A549 (cell line): ENCODE data around the gene COL6A6. TPM values are rescaled to one million over a fixed set of nuclear protein-coding genes. Genes with fewer than 3 reads are reported as not detected.

Experiments
- ATAC-seq, 2 experiments: fragments of 200-7000 bp in 1 of 2; fragments of >200 bp in 1 of 2; cut with Nextera tagmentation in 1 of 2; cut with Tn5 transposase in 1 of 2; 3 replicates each; pipeline versions ENCODE4 v1.8.0 to v1.9.1; 2018 to 2020; ENCODE audit warnings: mild to moderate bottlenecking in 1 of 2, moderate library complexity in 1 of 2
- CTCF ChIA-PET: fragments of 300-600 bp; sonication (Branson Sonifier 250); formaldehyde crosslinking; extraction: SDS; loops from one replicate; lab custom pipeline; 2021; ENCODE audit warnings: antibody characterized with exemption, inconsistent platforms; lab: Yijun Ruan, JAX
- POLR2A ChIA-PET: fragments of 350-600 bp; formaldehyde crosslinking; extraction: SDS; loops from one replicate; lab custom pipeline; 2021; ENCODE audit warnings: antibody characterized with exemption, inconsistent platforms; lab: Yijun Ruan, JAX
- DNase-seq, 2 experiments: peaks; one replicate each; pipeline versions ENCODE4 v3.0.0 to v3.0.0-alpha.2; 2011 to 2016; ENCODE audit warnings: low read depth in 1 of 2, low spot score in 1 of 2
- FAIRE-seq: peaks from 2 replicates; lab custom pipeline; 2011; peaks lifted over from hg19 to GRCh38; lab: Jason Lieb, UNC
- H3K27ac ChIP-seq, 2 experiments: fragments of >200 bp; sonication (Bioruptor Twin); formaldehyde crosslinking; 3 replicates each; pipeline ENCODE4 v1.5.1; 2016 to 2017
- H3K4me1 ChIP-seq: fragments of >200 bp; sonication (Bioruptor Twin); formaldehyde crosslinking; 3 replicates; pipeline ENCODE4 v1.6.1; 2016
- H3K4me2 ChIP-seq: fragments of >200 bp; sonication (Bioruptor Twin); formaldehyde crosslinking; 3 replicates; pipeline ENCODE4 v1.6.1; 2016
- H3K4me3 ChIP-seq: fragments of >200 bp; sonication (Bioruptor Twin); formaldehyde crosslinking; 3 replicates; pipeline ENCODE4 v1.5.1; 2016
- H3K9me3 ChIP-seq: fragments of >200 bp; sonication (Bioruptor Twin); formaldehyde crosslinking; 3 replicates; pipeline ENCODE4 v1.6.1; 2016
- CEBPB ChIP-seq, 2 experiments: fragments of >200 bp in 1 of 2; sonication (Bioruptor Twin) in 1 of 2; formaldehyde crosslinking in 1 of 2; IDR thresholded peaks; 2 replicates each; pipeline ENCODE4 v1.6.1; 2012 to 2016
- CHD4 ChIP-seq: fragments of 200-600 bp; sonication (generic); IDR thresholded peaks from 2 replicates; pipeline ENCODE4 v1.6.1; 2016; ENCODE audit warnings: antibody characterized with exemption, mild to moderate bottlenecking, borderline replicate concordance
- FOSL2 ChIP-seq, 2 experiments: fragments of 450-650 bp in 1 of 2; fragments of >200 bp in 1 of 2; sonication (Bioruptor Twin) in 1 of 2; formaldehyde crosslinking; IDR thresholded peaks; 2 replicates each; pipeline versions ENCODE4 v1.5.0 to v1.6.1; 2016 to 2020; ENCODE audit warnings: mild to moderate bottlenecking in 1 of 2, moderate library complexity in 1 of 2
- FOXS1 ChIP-seq: fragments of 250-450 bp; sonication (Bioruptor Pico); IDR thresholded peaks from 2 replicates; pipeline ENCODE4 v1.5.0; 2020; ENCODE audit warnings: mild to moderate bottlenecking, moderate library complexity
- HDAC2 ChIP-seq: fragments of 200-600 bp; sonication (generic); IDR thresholded peaks from 2 replicates; pipeline ENCODE4 v1.6.1; 2016
- HOXB5 ChIP-seq: fragments of 250-450 bp; sonication (Bioruptor Pico); IDR thresholded peaks from 2 replicates; pipeline ENCODE4 v1.5.0; 2020; ENCODE audit warnings: mild to moderate bottlenecking, moderate library complexity
- JUNB ChIP-seq: fragments of >200 bp; sonication (Bioruptor Twin); formaldehyde crosslinking; IDR thresholded peaks from 2 replicates; pipeline ENCODE4 v1.6.1; 2016
- NFE2L2 ChIP-seq: fragments of 150-350 bp; conservative IDR thresholded peaks from 2 replicates; pipeline ENCODE4 v1.6.1; 2014; ENCODE audit warnings: low read length
- NPAS2 ChIP-seq: fragments of 250-450 bp; sonication (Bioruptor Pico); IDR thresholded peaks from 2 replicates; pipeline ENCODE4 v1.8.0; 2022; ENCODE audit warnings: mild to moderate bottlenecking, moderate library complexity, borderline replicate concordance
- RFX5 ChIP-seq: fragments of 450-650 bp; IDR thresholded peaks from 2 replicates; pipeline ENCODE4 v1.7.1; 2014; ENCODE audit warnings: antibody characterized with exemption, mild to moderate bottlenecking, moderate library complexity
- RNF2 ChIP-seq: fragments of 200-600 bp; sonication (generic); IDR thresholded peaks from 2 replicates; pipeline ENCODE4 v1.6.1; 2016; ENCODE audit warnings: low read depth, mild to moderate bottlenecking, antibody characterized with exemption, moderate library complexity, borderline replicate concordance
- TFCP2L1 ChIP-seq: fragments of 250-450 bp; sonication (Bioruptor Pico); IDR thresholded peaks from 2 replicates; pipeline ENCODE4 v1.5.0; 2021; ENCODE audit warnings: mild to moderate bottlenecking
- ZC3H11A ChIP-seq: fragments of 450-650 bp; IDR thresholded peaks from 2 replicates; pipeline ENCODE4 v1.6.1; 2014; ENCODE audit warnings: antibody characterized with exemption, mild to moderate bottlenecking
- ZFP36 ChIP-seq: fragments of 450-650 bp; IDR thresholded peaks from 2 replicates; pipeline ENCODE4 v1.6.1; 2014; ENCODE audit warnings: borderline replicate concordance; ENCODE audit not compliant: partially characterized antibody
- WGBS: methylation state at CpG from one replicate; pipeline ENCODE4 v1.1.6; 2017; ENCODE audit errors: missing lambda C conversion rate; 5-methylcytosine and 5-hydroxymethylcytosine counted together
- polyA plus RNA-seq, 4 experiments: library from polyadenylated mRNA; depleted of rRNA in 3 of 4; stranded (reverse); fragments of >200 nt; fragmentation: RNase III in 1 of 4; extraction: RNeasy Plus Mini Kit Qiagen cat#74134 plus additional on column Dnase treatment in 1 of 4; gene quantifications; 2 replicates in 3 of 4; 3 replicates in 1 of 4; pipeline ENCODE4 v1.2.3, GENCODE V29; 2011 to 2017
- TF ChIP-seq, protein P1 (sequence below): IDR thresholded peaks from 2 replicates; pipeline ENCODE4 v1.6.1; 2012
- TF ChIP-seq, protein P2 (sequence below): fragments of 250-450 bp; sonication (Bioruptor Pico); IDR thresholded peaks from 2 replicates; pipeline ENCODE4 v1.5.0; 2021; ENCODE audit warnings: mild to moderate bottlenecking, moderate library complexity, borderline replicate concordance
- TF ChIP-seq, protein P3 (sequence below): fragments of 200-600 bp; sonication (generic); IDR thresholded peaks from 2 replicates; pipeline ENCODE4 v1.6.1; 2016; ENCODE audit warnings: antibody characterized with exemption, mild to moderate bottlenecking, moderate library complexity

Gene COL6A6
- polyA plus RNA-seq, 2 of the 4 experiments (the other 2 are of a cell fraction), result not detected

DNA sequence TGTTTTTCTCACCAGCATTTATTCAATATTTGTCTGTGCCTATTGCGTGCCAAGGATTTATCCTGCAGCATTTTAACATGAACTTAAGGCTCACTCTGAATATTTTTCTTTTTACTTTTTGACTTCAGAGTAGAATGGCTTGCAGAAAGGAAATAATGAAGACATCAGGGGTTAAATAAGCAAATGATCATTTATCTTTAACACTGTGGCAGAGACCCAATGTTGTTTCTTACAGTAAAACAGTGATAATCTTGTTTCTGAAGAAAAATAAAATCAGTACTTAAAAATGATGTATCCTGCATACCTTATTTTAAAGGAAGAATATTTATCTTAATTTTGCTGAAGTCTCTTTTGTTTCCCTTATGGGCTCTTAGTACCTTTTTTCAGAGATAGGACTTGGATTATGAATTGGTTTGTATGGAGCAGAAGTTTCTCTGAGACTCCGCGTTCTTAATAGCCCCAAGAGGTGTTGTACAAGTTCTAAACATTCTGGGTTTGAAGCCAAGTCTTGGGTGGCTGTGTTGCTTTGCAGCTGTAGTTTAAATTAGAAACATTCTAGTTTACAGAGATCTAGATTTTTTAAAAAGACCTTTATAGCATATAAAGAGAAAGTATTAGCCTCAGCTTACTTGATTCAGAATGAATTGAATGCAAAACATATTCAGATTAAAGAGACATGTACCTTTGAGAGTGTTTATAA is 40.5 kb downstream of the COL6A6 start (continued):
- TF ChIP-seq, protein P1, sequence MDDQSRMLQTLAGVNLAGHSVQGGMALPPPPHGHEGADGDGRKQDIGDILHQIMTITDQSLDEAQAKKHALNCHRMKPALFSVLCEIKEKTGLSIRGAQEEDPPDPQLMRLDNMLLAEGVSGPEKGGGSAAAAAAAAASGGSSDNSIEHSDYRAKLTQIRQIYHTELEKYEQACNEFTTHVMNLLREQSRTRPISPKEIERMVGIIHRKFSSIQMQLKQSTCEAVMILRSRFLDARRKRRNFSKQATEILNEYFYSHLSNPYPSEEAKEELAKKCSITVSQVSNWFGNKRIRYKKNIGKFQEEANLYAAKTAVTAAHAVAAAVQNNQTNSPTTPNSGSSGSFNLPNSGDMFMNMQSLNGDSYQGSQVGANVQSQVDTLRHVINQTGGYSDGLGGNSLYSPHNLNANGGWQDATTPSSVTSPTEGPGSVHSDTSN, result no peak
- TF ChIP-seq, all 56 proteins: peak for 0

DNA sequence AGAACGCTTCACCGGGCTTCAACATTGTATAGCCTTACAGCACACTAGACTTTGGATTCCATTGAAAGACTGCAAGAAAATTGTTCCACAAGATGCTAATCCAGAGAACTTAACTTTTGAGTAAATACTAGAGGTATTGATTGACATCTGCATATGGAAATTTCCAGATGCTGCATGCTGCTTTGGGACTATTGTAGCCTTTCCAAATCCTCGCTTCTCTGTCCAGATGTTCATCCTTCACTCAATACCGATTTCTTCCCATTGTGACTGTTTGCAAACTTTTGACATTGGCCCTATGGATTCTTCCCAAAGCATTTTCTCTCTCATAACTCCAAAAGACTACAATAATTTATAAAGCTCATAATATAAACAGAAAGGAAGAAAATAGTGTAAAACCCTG is 41.4 kb downstream of the COL6A6 start:
- Histone ChIP-seq H3K4me1 (no peaks in the 10 kb centered on the region), H3K27ac (no peak overlapping the region)
- DNase-seq, result no peak
- CTCF ChIA-PET, result no interaction called here
- TF ChIP-seq CEBPB (IDR thresholded peaks at IDR 0.05) (no peak), HDAC2 (no peak), NPAS2 (CRISPR knock-in tag) (no peak), RFX5 (no peak), FOXS1 (CRISPR knock-in tag) (no peak), RNF2 (no peak), NFE2L2 (no peak), TFCP2L1 (CRISPR knock-in tag) (no peak), FOSL2 (IDR thresholded peaks at IDR 0.05) (no peak), FOSL2 (CRISPR knock-in tag; IDR thresholded peaks at IDR 0.05) (no peak), ZFP36 (no peak), HOXB5 (no peak), CHD4 (no peak)
- TF ChIP-seq, protein P1, result no peak
- TF ChIP-seq, protein P2, sequence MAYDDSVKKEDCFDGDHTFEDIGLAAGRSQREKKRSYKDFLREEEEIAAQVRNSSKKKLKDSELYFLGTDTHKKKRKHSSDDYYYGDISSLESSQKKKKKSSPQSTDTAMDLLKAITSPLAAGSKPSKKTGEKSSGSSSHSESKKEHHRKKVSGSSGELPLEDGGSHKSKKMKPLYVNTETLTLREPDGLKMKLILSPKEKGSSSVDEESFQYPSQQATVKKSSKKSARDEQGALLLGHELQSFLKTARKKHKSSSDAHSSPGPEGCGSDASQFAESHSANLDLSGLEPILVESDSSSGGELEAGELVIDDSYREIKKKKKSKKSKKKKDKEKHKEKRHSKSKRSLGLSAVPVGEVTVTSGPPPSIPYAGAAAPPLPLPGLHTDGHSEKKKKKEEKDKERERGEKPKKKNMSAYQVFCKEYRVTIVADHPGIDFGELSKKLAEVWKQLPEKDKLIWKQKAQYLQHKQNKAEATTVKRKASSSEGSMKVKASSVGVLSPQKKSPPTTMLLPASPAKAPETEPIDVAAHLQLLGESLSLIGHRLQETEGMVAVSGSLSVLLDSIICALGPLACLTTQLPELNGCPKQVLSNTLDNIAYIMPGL, result no peak
- TF ChIP-seq, all 56 proteins: peak for 0
- 40% methylated on average over 4 of the region's 4 CpGs for WGBS
- POLR2A ChIA-PET, result no interaction called here
- Histone ChIP-seq H3K4me2 (no peak overlapping the region), H3K4me3 (no peak overlapping the region), H3K9me3 (no peaks in the 10 kb centered on the region)
- ATAC-seq (no peak), FAIRE-seq (no peak)

DNA sequence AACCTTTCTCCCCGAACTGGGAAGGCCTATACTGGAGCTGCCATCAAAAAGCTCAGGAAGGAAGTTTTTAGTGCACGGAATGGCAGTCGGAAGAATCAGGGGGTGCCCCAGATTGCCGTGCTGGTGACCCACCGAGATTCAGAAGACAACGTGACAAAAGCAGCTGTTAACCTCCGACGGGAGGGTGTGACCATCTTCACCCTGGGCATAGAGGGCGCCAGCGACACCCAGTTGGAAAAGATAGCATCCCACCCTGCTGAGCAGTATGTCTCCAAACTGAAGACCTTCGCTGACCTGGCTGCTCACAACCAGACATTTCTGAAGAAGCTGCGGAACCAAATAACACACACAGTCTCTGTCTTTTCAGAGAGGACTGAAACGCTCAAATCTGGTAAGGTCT is 48.2 kb downstream of the COL6A6 start:
- no peak overlapping the region for H3K4me3 ChIP-seq
- POLR2A ChIA-PET, result no interaction called here
- no peak for TF ChIP-seq TFCP2L1 (CRISPR knock-in tag)
- TF ChIP-seq JUNB, result no peak
- TF ChIP-seq ZC3H11A, result no peak
- TF ChIP-seq NFE2L2, result no peak
- TF ChIP-seq, protein P3, sequence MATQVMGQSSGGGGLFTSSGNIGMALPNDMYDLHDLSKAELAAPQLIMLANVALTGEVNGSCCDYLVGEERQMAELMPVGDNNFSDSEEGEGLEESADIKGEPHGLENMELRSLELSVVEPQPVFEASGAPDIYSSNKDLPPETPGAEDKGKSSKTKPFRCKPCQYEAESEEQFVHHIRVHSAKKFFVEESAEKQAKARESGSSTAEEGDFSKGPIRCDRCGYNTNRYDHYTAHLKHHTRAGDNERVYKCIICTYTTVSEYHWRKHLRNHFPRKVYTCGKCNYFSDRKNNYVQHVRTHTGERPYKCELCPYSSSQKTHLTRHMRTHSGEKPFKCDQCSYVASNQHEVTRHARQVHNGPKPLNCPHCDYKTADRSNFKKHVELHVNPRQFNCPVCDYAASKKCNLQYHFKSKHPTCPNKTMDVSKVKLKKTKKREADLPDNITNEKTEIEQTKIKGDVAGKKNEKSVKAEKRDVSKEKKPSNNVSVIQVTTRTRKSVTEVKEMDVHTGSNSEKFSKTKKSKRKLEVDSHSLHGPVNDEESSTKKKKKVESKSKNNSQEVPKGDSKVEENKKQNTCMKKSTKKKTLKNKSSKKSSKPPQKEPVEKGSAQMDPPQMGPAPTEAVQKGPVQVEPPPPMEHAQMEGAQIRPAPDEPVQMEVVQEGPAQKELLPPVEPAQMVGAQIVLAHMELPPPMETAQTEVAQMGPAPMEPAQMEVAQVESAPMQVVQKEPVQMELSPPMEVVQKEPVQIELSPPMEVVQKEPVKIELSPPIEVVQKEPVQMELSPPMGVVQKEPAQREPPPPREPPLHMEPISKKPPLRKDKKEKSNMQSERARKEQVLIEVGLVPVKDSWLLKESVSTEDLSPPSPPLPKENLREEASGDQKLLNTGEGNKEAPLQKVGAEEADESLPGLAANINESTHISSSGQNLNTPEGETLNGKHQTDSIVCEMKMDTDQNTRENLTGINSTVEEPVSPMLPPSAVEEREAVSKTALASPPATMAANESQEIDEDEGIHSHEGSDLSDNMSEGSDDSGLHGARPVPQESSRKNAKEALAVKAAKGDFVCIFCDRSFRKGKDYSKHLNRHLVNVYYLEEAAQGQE, result no peak
- no peak for TF ChIP-seq NPAS2 (CRISPR knock-in tag)
- CTCF ChIA-PET, result no interaction called here
- no peaks in the 10 kb centered on the region for H3K4me1 ChIP-seq
- DNase-seq (no peak), FAIRE-seq (no peak), ATAC-seq (no peak)
- no peak overlapping the region for H3K4me2 ChIP-seq
- no peak overlapping the region for H3K27ac ChIP-seq
- WGBS, result 14% methylated on average over 11 of the region's 13 CpGs
- no peaks in the 10 kb centered on the region for H3K9me3 ChIP-seq
